ENCODE data around the gene TCEANC2.

- TF ChIP-seq CTCF (IDR thresholded peaks at IDR 0.05) (no peak), POLR2A (IDR thresholded peaks at IDR 0.05) (no peak)
These were observed 78.0 kb downstream of the TCEANC2 start for GRCh38 chr1:54131419-54131818.

All from thyroid gland (tissue), 4 donors.